ENCODE data around the gene EXOC2. TPM values are rescaled to one million over a fixed set of nuclear protein-coding genes. Genes with fewer than 3 reads are reported as not detected.
A peak's percentile ranks its signal among the peaks of the same experiment; 100 is the strongest.

The EXOC2 gene
- total RNA-seq, 5 donors from 2014 or later (not counting 1 experiment from before 2014, with no cell fraction given): 30.7 to 40.6 (median 39.3) TPM

DNA sequence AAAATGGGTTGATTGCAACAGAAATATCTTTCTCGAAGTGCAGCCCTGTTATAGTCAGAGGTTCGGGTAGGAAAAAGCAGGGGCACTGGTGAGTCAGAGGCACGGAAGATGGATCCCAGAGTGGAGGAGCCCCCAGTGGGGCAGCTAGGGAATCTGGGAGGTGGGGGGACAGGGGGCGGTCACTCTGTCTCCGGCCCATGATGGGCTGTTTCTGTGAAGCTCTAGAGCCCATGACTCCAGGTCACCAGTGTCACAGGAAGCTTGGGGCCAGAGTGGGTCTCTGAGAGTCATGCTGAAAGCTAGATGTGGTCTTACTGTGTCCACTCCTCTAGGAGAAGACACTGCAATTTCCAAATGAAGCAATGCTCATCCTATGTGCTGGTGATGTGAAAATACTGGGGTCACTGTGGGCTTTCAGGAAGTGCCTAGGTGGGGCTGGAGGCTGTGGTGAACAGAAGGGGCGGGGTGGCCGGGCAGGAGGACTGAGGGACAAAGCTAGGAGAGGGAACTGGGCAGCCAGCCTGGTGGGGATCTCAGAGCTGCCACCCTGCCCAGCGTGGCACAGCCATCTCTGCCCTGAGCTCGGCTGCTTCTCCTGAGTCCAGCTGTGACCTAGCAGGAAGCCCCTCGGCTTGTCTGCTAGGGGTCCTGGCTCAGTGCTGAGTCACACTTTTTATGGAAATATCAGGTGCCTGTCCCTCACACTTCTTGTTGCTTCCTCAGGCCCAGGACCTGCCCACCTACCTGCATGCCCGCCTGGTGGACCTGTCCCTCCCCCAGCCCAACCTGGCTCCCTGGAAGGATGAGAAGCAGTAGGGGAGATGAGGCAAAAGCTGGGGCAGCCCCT lies 247.1 kb downstream of the EXOC2 start:
- Histone ChIP-seq H3K27me3 (replicated peaks in 1 of 2; ENCODE audit: control insufficient read depth in 2 of 2, extremely low read depth in 1 of 2, insufficient read depth in 2 of 2, low read length in 1 of 2) (peaks cover 0 to 7% of the 10 kb centered on the region in 2 experiments), H3K4me3 (ENCODE audit: control insufficient read depth in 1 of 2, extremely low read depth in 1 of 2, low read length in 1 of 2) (no peak overlapping the region), H3K9me3 (no peaks in the 10 kb centered on the region), H3K27ac (ENCODE audit: low read length) (peak overlapping the region; percentile 61), H3K36me3 (ENCODE audit: control insufficient read depth in 2 of 2, extremely low read depth in 1 of 2, insufficient read depth in 1 of 2, low read length in 1 of 2) (no peaks in the 10 kb centered on the region), H3K4me1 (ENCODE audit: control insufficient read depth in 1 of 2, extremely low read depth in 1 of 2, insufficient read depth in 2 of 2, low read length in 2 of 2) (peaks cover 46 to 61% of the 10 kb centered on the region in 2 experiments)
- Mint-ChIP-seq H3K36me3 (no peaks in the 10 kb centered on the region), H3K4me3 (peak overlapping the region in 1 of 3 donors; percentile 80), H3K4me1 (peaks cover 48 to 58% (median 53%) of the 10 kb centered on the region in 3 donors), H3K9me3 (no peaks in the 10 kb centered on the region), H3K27me3 (no peaks in the 10 kb centered on the region), H3K27ac (peak overlapping the region; percentile 82 to 87)
- CTCF ChIA-PET: no interaction called here
- WGBS (ENCODE audit: insufficient coverage): 78% methylated on average over 11 of the region's 11 CpGs
- ATAC-seq (replicated peaks in 1 of 4) (no peak), DNase-seq (no peak)
- POLR2A ChIA-PET: no interaction called here

DNA sequence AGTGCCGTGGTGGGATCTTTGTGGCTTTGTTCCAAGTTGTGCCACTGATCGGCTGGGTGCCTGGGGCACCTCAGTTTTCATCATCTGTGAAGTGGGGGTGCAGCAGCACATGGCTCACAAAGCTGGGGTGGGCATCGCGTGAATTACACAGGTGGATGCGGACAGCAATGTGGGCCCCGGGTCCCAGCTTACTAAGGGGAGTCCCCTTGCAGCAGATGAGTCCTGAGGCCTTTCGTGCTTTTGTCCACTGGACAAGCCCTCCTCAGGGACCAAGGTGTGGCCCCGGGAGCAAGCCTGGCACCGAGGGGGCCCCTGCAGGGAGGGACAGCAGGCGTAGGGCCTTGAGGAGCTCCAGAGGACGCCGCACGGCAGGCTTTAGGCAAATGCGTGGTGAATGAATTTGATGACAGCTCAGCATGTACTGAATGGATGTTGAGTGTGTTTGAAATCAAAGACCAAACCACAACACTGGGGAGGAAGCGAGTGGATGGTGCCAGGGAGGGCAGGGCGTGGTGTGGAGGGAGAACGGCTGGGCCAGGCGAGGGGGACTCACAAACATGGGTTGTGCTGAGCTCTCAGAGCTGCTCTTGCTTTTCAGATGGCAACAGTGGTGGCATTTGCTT lies 248.2 kb downstream of the EXOC2 start:
- H3K27me3 ChIP-seq (replicated peaks in 1 of 2; ENCODE audit: control insufficient read depth in 2 of 2, extremely low read depth in 1 of 2, insufficient read depth in 2 of 2, low read length in 1 of 2): peaks cover 0 to 7% of the 10 kb centered on the region in 2 experiments
- Mint-ChIP-seq H3K9me3 (no peaks in the 10 kb centered on the region), H3K4me1 (peaks cover 48 to 58% (median 53%) of the 10 kb centered on the region in 3 donors), H3K27me3 (no peaks in the 10 kb centered on the region), H3K36me3 (no peaks in the 10 kb centered on the region), H3K27ac (peak overlapping the region; percentile 82 to 87), H3K4me3 (peak overlapping the region; percentile 15 to 80 (median 29))
- 42% methylated on average over 11 of the region's 18 CpGs for WGBS (ENCODE audit: insufficient coverage)
- ATAC-seq (replicated peaks in 1 of 4) (peak; percentile 77 to 88 (median 83)), DNase-seq (peak; percentile 33 to 76 (median 55))
- peak overlapping the region in 1 of 2 donors; percentile 2 for H3K4me3 ChIP-seq (ENCODE audit: control insufficient read depth in 1 of 2, extremely low read depth in 1 of 2, low read length in 1 of 2)
- ChIA-PET CTCF (no interaction called here), POLR2A (interaction anchor here in 1 of 2 donors (0.8 kb wide), 1 partner anchor 44 kb away, joined by 3 read pairs; no protein-coding TSS in a partner anchor)
- no peaks in the 10 kb centered on the region for H3K9me3 ChIP-seq
- H3K36me3 ChIP-seq (ENCODE audit: control insufficient read depth in 2 of 2, extremely low read depth in 1 of 2, insufficient read depth in 1 of 2, low read length in 1 of 2): no peaks in the 10 kb centered on the region
- peaks cover 46 to 61% of the 10 kb centered on the region in 2 experiments for H3K4me1 ChIP-seq (ENCODE audit: control insufficient read depth in 1 of 2, extremely low read depth in 1 of 2, insufficient read depth in 2 of 2, low read length in 2 of 2)
- peak overlapping the region; percentile 29 for H3K27ac ChIP-seq (ENCODE audit: low read length)

DNA sequence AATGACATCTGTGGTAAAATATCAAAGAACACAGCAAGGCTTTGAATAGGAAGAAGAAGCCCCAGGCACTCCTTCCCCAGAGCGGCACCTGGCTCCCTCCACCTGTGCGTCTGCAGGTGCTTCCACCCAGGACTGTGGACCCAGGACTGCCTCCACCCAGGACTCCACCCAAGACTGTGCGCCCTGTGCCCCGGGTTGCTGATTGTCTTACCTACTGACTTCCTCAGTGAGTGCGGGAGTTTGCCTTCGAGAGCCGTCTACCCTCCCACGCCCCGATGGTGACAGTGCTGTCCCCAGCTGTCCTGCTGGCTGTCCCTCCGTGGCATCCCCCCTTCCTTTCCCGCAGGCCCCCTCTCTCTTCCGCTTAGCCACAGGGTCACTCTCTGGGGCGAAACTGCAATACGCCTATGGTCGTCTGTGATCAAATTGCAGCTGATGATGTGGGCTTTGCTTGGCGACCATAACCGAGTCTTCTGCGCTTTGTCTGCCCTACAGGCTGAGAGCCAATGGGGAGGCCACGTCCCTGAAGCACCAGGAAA lies 249.2 kb downstream of the EXOC2 start:
- no peaks in the 10 kb centered on the region for H3K36me3 ChIP-seq (ENCODE audit: control insufficient read depth in 2 of 2, extremely low read depth in 1 of 2, insufficient read depth in 1 of 2, low read length in 1 of 2)
- H3K4me3 ChIP-seq (ENCODE audit: control insufficient read depth in 1 of 2, extremely low read depth in 1 of 2, low read length in 1 of 2): no peak overlapping the region
- peaks cover 46 to 53% of the 10 kb centered on the region in 2 experiments for H3K4me1 ChIP-seq (ENCODE audit: control insufficient read depth in 1 of 2, extremely low read depth in 1 of 2, insufficient read depth in 2 of 2, low read length in 2 of 2)
- H3K9me3 Mint-ChIP-seq: no peaks in the 10 kb centered on the region
- ATAC-seq (replicated peaks in 1 of 4) (no peak), DNase-seq (no peak)
- CTCF ChIA-PET: no interaction called here
- POLR2A ChIA-PET: no interaction called here
- no peaks in the 10 kb centered on the region for H3K9me3 ChIP-seq
- no peaks in the 10 kb centered on the region for H3K36me3 Mint-ChIP-seq
- peaks cover 0 to 7% of the 10 kb centered on the region in 2 experiments for H3K27me3 ChIP-seq (replicated peaks in 1 of 2; ENCODE audit: control insufficient read depth in 2 of 2, extremely low read depth in 1 of 2, insufficient read depth in 2 of 2, low read length in 1 of 2)
- H3K4me3 Mint-ChIP-seq: peak overlapping the region in 1 of 3 donors; percentile 80
- no peak overlapping the region for H3K27ac Mint-ChIP-seq
- H3K27me3 Mint-ChIP-seq: no peaks in the 10 kb centered on the region
- no peak overlapping the region for H3K27ac ChIP-seq (ENCODE audit: low read length)
- WGBS (ENCODE audit: insufficient coverage): 92% methylated on average over 18 of the region's 19 CpGs
- H3K4me1 Mint-ChIP-seq: peaks cover 47 to 54% (median 51%) of the 10 kb centered on the region in 3 donors

DNA sequence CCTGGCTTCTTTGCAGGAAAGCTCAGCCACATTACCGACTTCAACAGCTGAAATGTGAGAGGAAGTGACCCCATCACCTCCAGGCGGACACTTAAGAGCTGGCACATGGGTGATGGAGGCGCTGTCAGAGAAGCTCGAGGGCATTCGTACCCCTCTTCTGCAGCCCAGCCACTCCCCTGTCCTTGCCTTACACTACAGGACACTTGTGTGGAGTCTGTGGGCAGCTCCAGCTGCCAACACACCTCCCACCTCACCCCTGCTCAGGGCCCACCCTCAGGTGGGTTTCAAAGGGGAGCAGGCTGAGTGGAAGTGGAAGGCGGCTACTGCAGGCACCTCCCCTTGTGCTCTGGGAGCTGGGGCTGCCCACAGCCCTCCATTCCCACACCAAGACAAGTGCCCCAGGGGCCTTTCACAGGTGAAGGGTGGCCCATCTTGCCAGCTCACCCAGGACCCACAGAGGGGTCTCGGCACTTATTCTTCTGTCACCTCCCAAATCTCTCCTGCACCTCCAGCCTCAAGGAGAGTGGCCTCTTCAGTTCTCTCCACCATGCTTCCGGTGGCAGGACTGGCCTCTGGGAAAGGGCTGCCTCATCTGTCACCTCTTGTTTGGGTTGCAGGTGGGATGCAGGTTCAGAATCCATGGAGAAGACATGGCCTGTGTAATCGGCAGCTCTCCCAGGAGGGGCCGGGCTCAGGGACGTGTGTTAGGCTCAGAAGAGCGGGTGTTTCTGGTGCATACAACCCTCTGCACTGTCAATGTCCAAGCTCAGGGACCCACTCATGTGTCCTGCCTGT lies 251.6 kb downstream of the EXOC2 start:
- Mint-ChIP-seq H3K4me3 (no peak overlapping the region), H3K9me3 (no peaks in the 10 kb centered on the region), H3K27ac (no peak overlapping the region), H3K36me3 (no peaks in the 10 kb centered on the region), H3K4me1 (peaks cover 25 to 31% (median 31%) of the 10 kb centered on the region in 3 donors), H3K27me3 (no peaks in the 10 kb centered on the region)
- Histone ChIP-seq H3K4me3 (ENCODE audit: control insufficient read depth in 1 of 2, extremely low read depth in 1 of 2, low read length in 1 of 2) (no peak overlapping the region), H3K27ac (ENCODE audit: low read length) (no peak overlapping the region), H3K27me3 (replicated peaks in 1 of 2; ENCODE audit: control insufficient read depth in 2 of 2, extremely low read depth in 1 of 2, insufficient read depth in 2 of 2, low read length in 1 of 2) (peaks cover 0 to 5% of the 10 kb centered on the region in 2 experiments), H3K9me3 (no peaks in the 10 kb centered on the region), H3K36me3 (ENCODE audit: control insufficient read depth in 2 of 2, extremely low read depth in 1 of 2, insufficient read depth in 1 of 2, low read length in 1 of 2) (no peaks in the 10 kb centered on the region), H3K4me1 (ENCODE audit: control insufficient read depth in 1 of 2, extremely low read depth in 1 of 2, insufficient read depth in 2 of 2, low read length in 2 of 2) (peaks cover 29% of the 10 kb centered on the region in 2 experiments)
- CTCF ChIA-PET: no interaction called here
- ATAC-seq (replicated peaks in 1 of 4) (no peak), DNase-seq (no peak)
- 94% methylated on average over 10 of the region's 12 CpGs for WGBS (ENCODE audit: insufficient coverage)
- POLR2A ChIA-PET: interaction anchor here in 1 of 2 donors (0.6 kb wide), 1 partner anchor 27 kb away, joined by 3 read pairs; no protein-coding TSS in a partner anchor

- ATAC-seq (replicated peaks in 1 of 4) (no peak), DNase-seq (no peak)
- ChIA-PET CTCF (no interaction called here), POLR2A (no interaction called here)
- H3K27me3 Mint-ChIP-seq: no peaks in the 10 kb centered on the region
- H3K36me3 Mint-ChIP-seq: no peaks in the 10 kb centered on the region
- no peak overlapping the region for H3K27ac ChIP-seq (ENCODE audit: low read length)
- 85% methylated on average over 8 of the region's 9 CpGs for WGBS (ENCODE audit: insufficient coverage)
- peaks cover 0 to 3% of the 10 kb centered on the region in 2 experiments for H3K27me3 ChIP-seq (replicated peaks in 1 of 2; ENCODE audit: control insufficient read depth in 2 of 2, extremely low read depth in 1 of 2, insufficient read depth in 2 of 2, low read length in 1 of 2)
- H3K4me1 Mint-ChIP-seq: peaks cover 14 to 21% (median 20%) of the 10 kb centered on the region in 3 donors
- H3K36me3 ChIP-seq (ENCODE audit: control insufficient read depth in 2 of 2, extremely low read depth in 1 of 2, insufficient read depth in 1 of 2, low read length in 1 of 2): no peaks in the 10 kb centered on the region
- no peaks in the 10 kb centered on the region for H3K9me3 Mint-ChIP-seq
- H3K9me3 ChIP-seq: no peaks in the 10 kb centered on the region
- peaks cover 16 to 17% of the 10 kb centered on the region in 2 experiments for H3K4me1 ChIP-seq (ENCODE audit: control insufficient read depth in 1 of 2, extremely low read depth in 1 of 2, insufficient read depth in 2 of 2, low read length in 2 of 2)
- no peak overlapping the region for H3K27ac Mint-ChIP-seq
- no peak overlapping the region for H3K4me3 Mint-ChIP-seq
- H3K4me3 ChIP-seq (ENCODE audit: control insufficient read depth in 1 of 2, extremely low read depth in 1 of 2, low read length in 1 of 2): no peak overlapping the region
Observed at GRCh38 chr6:439641-440167, 253.2 kb downstream of the EXOC2 start.

All from T-cell (primary cell).